ENCODE measurements around the gene ITGB1.

GRCh38 chr10:32953277-32953927, 4.6 kb downstream of the ITGB1 start:
- TF ChIP-seq, protein P1, sequence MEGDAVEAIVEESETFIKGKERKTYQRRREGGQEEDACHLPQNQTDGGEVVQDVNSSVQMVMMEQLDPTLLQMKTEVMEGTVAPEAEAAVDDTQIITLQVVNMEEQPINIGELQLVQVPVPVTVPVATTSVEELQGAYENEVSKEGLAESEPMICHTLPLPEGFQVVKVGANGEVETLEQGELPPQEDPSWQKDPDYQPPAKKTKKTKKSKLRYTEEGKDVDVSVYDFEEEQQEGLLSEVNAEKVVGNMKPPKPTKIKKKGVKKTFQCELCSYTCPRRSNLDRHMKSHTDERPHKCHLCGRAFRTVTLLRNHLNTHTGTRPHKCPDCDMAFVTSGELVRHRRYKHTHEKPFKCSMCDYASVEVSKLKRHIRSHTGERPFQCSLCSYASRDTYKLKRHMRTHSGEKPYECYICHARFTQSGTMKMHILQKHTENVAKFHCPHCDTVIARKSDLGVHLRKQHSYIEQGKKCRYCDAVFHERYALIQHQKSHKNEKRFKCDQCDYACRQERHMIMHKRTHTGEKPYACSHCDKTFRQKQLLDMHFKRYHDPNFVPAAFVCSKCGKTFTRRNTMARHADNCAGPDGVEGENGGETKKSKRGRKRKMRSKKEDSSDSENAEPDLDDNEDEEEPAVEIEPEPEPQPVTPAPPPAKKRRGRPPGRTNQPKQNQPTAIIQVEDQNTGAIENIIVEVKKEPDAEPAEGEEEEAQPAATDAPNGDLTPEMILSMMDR (IDR thresholded peaks at IDR 0.05): no peak
- TF ChIP-seq POLR2A (IDR thresholded peaks at IDR 0.05): no peak
